Lower lobe of right lung (tissue), 2 donors: ENCODE results near the gene MAGI3. TPM values are rescaled to one million over a fixed set of nuclear protein-coding genes. Genes with fewer than 3 reads are reported as not detected.

Experiments used
- ATAC-seq, 2 donors: fragments of 200-7000 bp; cut with Tn5 transposase; one replicate each; pipeline ENCODE4 v1.9.1; 2020 to 2022; ENCODE audit warnings: mild to moderate bottlenecking in 2 of 2, moderate library complexity in 2 of 2
- DNase-seq: peaks from one replicate; pipeline ENCODE4 v3.0.0-alpha.2; 2020
- H3K27ac ChIP-seq: fragments of 200-600 bp; one replicate; pipeline ENCODE4 v1.8.0; 2022
- H3K27me3 ChIP-seq: fragments of 200-600 bp; one replicate; pipeline ENCODE4 v1.8.0; 2022; ENCODE audit warnings: low read depth
- H3K36me3 ChIP-seq: fragments of 200-600 bp; one replicate; pipeline ENCODE4 v1.8.0; 2022; ENCODE audit warnings: mild to moderate bottlenecking
- H3K4me1 ChIP-seq: fragments of 200-600 bp; one replicate; pipeline ENCODE4 v1.8.0; 2022
- H3K4me3 ChIP-seq: fragments of 200-600 bp; one replicate; pipeline ENCODE4 v1.8.0; 2022; ENCODE audit warnings: mild to moderate bottlenecking
- H3K9me3 ChIP-seq: fragments of 200-600 bp; one replicate; pipeline ENCODE4 v1.8.0; 2022
- CTCF ChIP-seq: fragments of 200-600 bp; IDR thresholded peaks from one replicate; pipeline ENCODE4 v1.8.0; 2022; ENCODE audit warnings: antibody characterized with exemption, mild to moderate bottlenecking
- intact Hi-C: fragments of 100-400 bp; cut with DNase I; formaldehyde crosslinking; loops from one replicate; pipeline ENCODE4 v1.11.0; 2022
- total RNA-seq: library from RNA; stranded (reverse); fragmentation: NEBNext Ultra II Directional; extraction: Animal tissue kit (Norgen Biotek cat#: 25700); gene quantifications from one replicate; pipeline ENCODE4 v1.2.1, GENCODE V29; 2021
- donor health status: DM: no; HTN: yes; CAD: no; lungs with severe emphysema.

The MAGI3 gene
- total RNA-seq, 1 donor from 2014 or later = 69.9 TPM

- Histone ChIP-seq H3K4me3 (no peak overlapping the region), H3K27ac (no peak overlapping the region), H3K36me3 (no peaks in the 10 kb centered on the region), H3K4me1 (no peaks in the 10 kb centered on the region), H3K9me3 (no peaks in the 10 kb centered on the region), H3K27me3 (no peaks in the 10 kb centered on the region)
- DNase-seq (no peak), ATAC-seq (peak in 1 of 2 donors; percentile 23)
- intact Hi-C loops = no loop called here
- TF ChIP-seq CTCF = no peak
These were observed 33.5 kb downstream of the MAGI3 start for GRCh38 chr1:113423826-113424225.

GRCh38 chr1:113429461-113430153 lies 39.3 kb downstream of the MAGI3 start:
- no peak for TF ChIP-seq CTCF
- intact Hi-C loops = no loop called here

GRCh38 chr1:113433184-113433583 lies 42.9 kb downstream of the MAGI3 start:
- H3K27ac ChIP-seq = no peak overlapping the region
- intact Hi-C loops = no loop called here

More at GRCh38 chr1:113429461-113430153, 39.3 kb downstream of the MAGI3 start:
- DNase-seq = no peak
- Histone ChIP-seq H3K27ac (no peak overlapping the region), H3K9me3 (no peaks in the 10 kb centered on the region), H3K27me3 (no peaks in the 10 kb centered on the region), H3K4me1 (peaks cover 12% of the 10 kb centered on the region), H3K4me3 (no peak overlapping the region), H3K36me3 (no peaks in the 10 kb centered on the region)
- no peak for ATAC-seq

GRCh38 chr1:113434081-113434873 lies 44.0 kb downstream of the MAGI3 start:
- Histone ChIP-seq H3K4me3 (no peak overlapping the region), H3K27me3 (no peaks in the 10 kb centered on the region), H3K36me3 (no peaks in the 10 kb centered on the region), H3K27ac (no peak overlapping the region), H3K9me3 (no peaks in the 10 kb centered on the region), H3K4me1 (peaks cover 18% of the 10 kb centered on the region)
- intact Hi-C loops = no loop called here
- no peak for DNase-seq
- ATAC-seq = peak in 1 of 2 donors; percentile 61
- no peak for TF ChIP-seq CTCF

More at GRCh38 chr1:113433184-113433583, 42.9 kb downstream of the MAGI3 start:
- no peaks in the 10 kb centered on the region for H3K9me3 ChIP-seq
- no peak overlapping the region for H3K4me3 ChIP-seq
- TF ChIP-seq CTCF = no peak
- DNase-seq (no peak), ATAC-seq (no peak)
- peaks cover 13% of the 10 kb centered on the region for H3K4me1 ChIP-seq
- no peaks in the 10 kb centered on the region for H3K27me3 ChIP-seq
- no peaks in the 10 kb centered on the region for H3K36me3 ChIP-seq

- H3K27me3 ChIP-seq = no peaks in the 10 kb centered on the region
- no peak for TF ChIP-seq CTCF
- H3K36me3 ChIP-seq = no peaks in the 10 kb centered on the region
- ATAC-seq (no peak), DNase-seq (no peak)
- H3K27ac ChIP-seq = no peak overlapping the region
- H3K4me1 ChIP-seq = peaks cover 13% of the 10 kb centered on the region
- no peak overlapping the region for H3K4me3 ChIP-seq
- H3K9me3 ChIP-seq = no peaks in the 10 kb centered on the region
- intact Hi-C loops = no loop called here
These were observed 44.5 kb downstream of the MAGI3 start for GRCh38 chr1:113434874-113435175.
